Stimulated activated CD4-positive, alpha-beta T cell treated with anti-CD3 and anti-CD28 coated beads, Interleukin-2, amount 100 ng/mL, for 24 hours (primary cell): ENCODE measurements around the gene HSFY1.
"Not testable (repeated sequence)": the region's sequence is repeated elsewhere in the genome, so short reads cannot be mapped to it uniquely, and the experiment has no call there.

Experiments
- DNase-seq, 2 donors: peaks; one replicate each; pipeline ENCODE4 v3.0.0-alpha.2; 2020

Gene HSFY1

DNA sequence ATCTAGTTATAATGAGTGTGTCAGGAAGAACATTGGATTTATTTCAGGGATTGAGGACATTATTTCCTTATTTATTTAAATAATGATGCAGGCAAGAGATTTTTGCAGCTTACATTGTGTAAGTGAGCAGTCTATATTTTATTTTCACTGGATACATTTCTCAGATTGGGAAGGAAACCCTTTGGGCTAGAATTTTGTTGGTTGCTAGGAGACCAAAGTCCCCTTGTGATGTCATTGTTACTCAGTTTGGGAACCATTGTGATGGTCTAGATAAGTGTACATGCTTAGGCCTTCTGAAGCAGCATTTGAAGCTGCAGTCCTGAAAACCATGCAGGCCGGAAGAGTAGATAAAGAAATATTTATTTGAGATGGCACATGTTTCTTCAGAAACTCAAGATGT, at the start of gene HSFY1:
Gene HSFY1, plus strand, starts transcription at position 301 of the 400 bp plus-strand sequence. Its CDS starts 68 bp downstream, at position 369.
- not testable (repeated sequence) for DNase-seq

DNA sequence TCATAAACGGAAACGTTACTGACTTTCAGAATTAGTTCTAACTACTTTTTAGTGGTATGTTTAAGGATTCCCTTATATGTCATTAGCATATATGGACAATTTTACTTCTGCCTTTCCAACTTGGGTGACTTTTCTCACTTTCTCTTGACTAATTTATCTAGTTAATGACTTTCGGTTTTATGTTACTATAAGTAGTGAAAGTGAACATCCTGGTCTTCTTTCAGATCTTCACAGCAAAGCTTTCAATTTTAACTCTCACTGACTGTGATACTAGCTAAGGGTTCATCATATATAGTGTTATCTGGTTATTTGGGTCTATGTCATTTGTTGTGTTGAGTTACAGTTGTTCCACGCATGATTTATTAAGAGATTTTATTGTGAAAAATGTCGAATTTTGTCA, 42.3 kb upstream of the HSFY1 start:
- not testable (repeated sequence) for DNase-seq

GRCh38 chrY:18530995-18531655, 15.4 kb upstream of the HSFY1 start:
- DNase-seq = not testable (repeated sequence)

- not testable (repeated sequence) for DNase-seq
Measured at GRCh38 chrY:18538952-18539351, 7.6 kb upstream of the HSFY1 start.

- DNase-seq = not testable (repeated sequence)
Measured at GRCh38 chrY:18553132-18553531, 6.6 kb downstream of the HSFY1 start.

- DNase-seq = not testable (repeated sequence)
Measured at GRCh38 chrY:18565915-18566314, 19.4 kb downstream of the HSFY1 start.
